ENCODE measurements around the gene ULK4. TPM values are rescaled to one million over a fixed set of nuclear protein-coding genes. Genes with fewer than 3 reads are reported as not detected.

Gene ULK4
- total and polyA plus RNA-seq, 2 of the 4 experiments (the other 2 are of a cell fraction), result 2.7 to 5.0 TPM

GRCh38 chr3:41574900-41575299 lies 387.0 kb downstream of the ULK4 start:
- H2BK15ac ChIP-seq (ENCODE audit: low read depth, low read length), result no peak overlapping the region
- H2BK5ac ChIP-seq (ENCODE audit: low read depth, low read length, poor library complexity, severe bottlenecking), result no peak overlapping the region
- no peak overlapping the region for H3K18ac ChIP-seq (ENCODE audit: low read depth, low read length)
- H2AFZ ChIP-seq (replicated peaks; ENCODE audit: low read length, poor library complexity), result no peak overlapping the region
- no peak overlapping the region for H3K23ac ChIP-seq (ENCODE audit: low read depth, low read length)
- WGBS, 2 experiments (ENCODE audit: extremely low coverage in 2 of 2, insufficient read length in 1 of 2), result no CpG with 5 or more reads among the region's 2 CpGs
- H3K9me3 ChIP-seq (ENCODE audit: control insufficient read depth, insufficient read depth, low read length), result no peaks in the 10 kb centered on the region
- no peak overlapping the region for H2BK20ac ChIP-seq (ENCODE audit: low read depth, low read length)
- H3K56ac ChIP-seq (ENCODE audit: extremely low read depth, insufficient read depth, low read length), result no peak overlapping the region
- CTCF ChIA-PET, result no interaction called here
- in situ Hi-C loops (cut with MboI; ENCODE audit: low sequenced_read_pairs) (no loop called here), intact Hi-C loops (cut with micrococcal nuclease) (no loop called here), dilution Hi-C loops (cut with HindIII; ENCODE audit: low sequenced_read_pairs, unreplicated experiment) (no loop called here)
- H3K9me1 ChIP-seq (ENCODE audit: insufficient read depth, low read length), result no peaks in the 10 kb centered on the region
- no peak overlapping the region for H3K27ac ChIP-seq (ENCODE audit: insufficient read depth, low read length)
- no peaks in the 10 kb centered on the region for H3K4me1 ChIP-seq (ENCODE audit: control insufficient read depth, insufficient read depth, low read length)
- POLR2A ChIA-PET (ENCODE audit: unreplicated experiment), result no interaction called here
- no peak overlapping the region for H3K4ac ChIP-seq (ENCODE audit: low read depth, low read length)
- no TSS peak for BruUV-seq (replicated peaks)
- no peak overlapping the region for H4K8ac ChIP-seq (ENCODE audit: low read depth in 2 of 2, low read length in 2 of 2)
- H3K27me3 ChIP-seq (ENCODE audit: control insufficient read depth, insufficient read depth, low read length), result no peaks in the 10 kb centered on the region
- H3K4me3 ChIP-seq (ENCODE audit: insufficient read depth, low read depth, low read length), result no peak overlapping the region
- H2AK5ac ChIP-seq (ENCODE audit: low read depth, low read length), result no peak overlapping the region
- H2BK120ac ChIP-seq (ENCODE audit: low read depth, low read length), result no peak overlapping the region
- H4K91ac ChIP-seq (ENCODE audit: insufficient read depth, low read depth, low read length), result no peak overlapping the region
- no peak overlapping the region for H2AK9ac ChIP-seq (replicated peaks; ENCODE audit: low read depth, low read length, poor library complexity)
- DNase-seq, result no peak
- no peak for ATAC-seq (ENCODE audit: low read depth)
- H3K9ac ChIP-seq (ENCODE audit: low read depth, low read length), result no peak overlapping the region
- no peak for TF ChIP-seq MAZ (IDR thresholded peaks at IDR 0.05; ENCODE audit: borderline replicate concordance, low read depth, low read length)
- TF ChIP-seq, protein P1, sequence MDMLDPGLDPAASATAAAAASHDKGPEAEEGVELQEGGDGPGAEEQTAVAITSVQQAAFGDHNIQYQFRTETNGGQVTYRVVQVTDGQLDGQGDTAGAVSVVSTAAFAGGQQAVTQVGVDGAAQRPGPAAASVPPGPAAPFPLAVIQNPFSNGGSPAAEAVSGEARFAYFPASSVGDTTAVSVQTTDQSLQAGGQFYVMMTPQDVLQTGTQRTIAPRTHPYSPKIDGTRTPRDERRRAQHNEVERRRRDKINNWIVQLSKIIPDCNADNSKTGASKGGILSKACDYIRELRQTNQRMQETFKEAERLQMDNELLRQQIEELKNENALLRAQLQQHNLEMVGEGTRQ (IDR thresholded peaks at IDR 0.05; ENCODE audit: low read depth, low read length), result no peak
- no peak for TF ChIP-seq CEBPB (IDR thresholded peaks at IDR 0.05; ENCODE audit: low read depth, low read length)
- TF ChIP-seq RAD21 (IDR thresholded peaks at IDR 0.05; ENCODE audit: low read length), result no peak
- no peak for TF ChIP-seq MAFK (IDR thresholded peaks at IDR 0.05; ENCODE audit: low read depth, low read length)
- no peak for TF ChIP-seq POLR2A (IDR thresholded peaks at IDR 0.05; ENCODE audit: low read depth, low read length)
- TF ChIP-seq CHD1 (IDR thresholded peaks at IDR 0.05; ENCODE audit: low read depth, low read length), result no peak
- no peaks in the 10 kb centered on the region for H3K79me1 ChIP-seq (ENCODE audit: low read depth in 1 of 2, low read length in 2 of 2)
- no peak overlapping the region for H3K14ac ChIP-seq (replicated peaks; ENCODE audit: low read depth, low read length)
- H4K5ac ChIP-seq (ENCODE audit: low read depth, low read length), result no peak overlapping the region
- no peaks in the 10 kb centered on the region for H4K20me1 ChIP-seq (ENCODE audit: insufficient read depth, low read length)
- H3K36me3 ChIP-seq (ENCODE audit: control insufficient read depth, insufficient read depth, low read length), result no peaks in the 10 kb centered on the region
- H3K4me2 ChIP-seq (ENCODE audit: low read depth, low read length), result no peak overlapping the region
